Right kidney (tissue), 9 donors: Measurements from ENCODE around the gene GLRX.
"Not testable (repeated sequence)": the region's sequence is repeated elsewhere in the genome, so short reads cannot be mapped to it uniquely, and the experiment has no call there.

Experiments
- DNase-seq: peaks from one replicate; pipeline ENCODE4 v3.0.0-alpha.2; 2016
- long read RNA-seq, 8 donors: transcript quantifications; one replicate each; lab custom pipeline, GENCODE V29; 2026

GLRX gene
- long read RNA-seq, donor 1, transcript GLRX-201 (3 exons, 1,211 nt), result major isoform, 96 of 169 reads
- long read RNA-seq, donor 1, partial matches to known transcripts, result 72 of 169 reads
- long read RNA-seq, donor 1, other reads (novel, unspliced or antisense), result 0 of 169 reads
- long read RNA-seq, donor 2, transcript GLRX-201 (3 exons, 1,211 nt), result major isoform, 54 of 58 reads
- long read RNA-seq, donor 2, partial matches to known transcripts, result 0 of 58 reads
- long read RNA-seq, donor 2, other reads (novel, unspliced or antisense), result 0 of 58 reads
- long read RNA-seq, donor 3, transcript GLRX-201 (3 exons, 1,211 nt), result major isoform, 23 of 24 reads
- long read RNA-seq, donor 3, partial matches to known transcripts, result 0 of 24 reads
- long read RNA-seq, donor 3, other reads (novel, unspliced or antisense), result 0 of 24 reads
- long read RNA-seq, donor 4, transcript GLRX-201 (3 exons, 1,211 nt), result major isoform, 35 of 105 reads
- long read RNA-seq, donor 4, partial matches to known transcripts, result 55 of 105 reads
- long read RNA-seq, donor 4, other reads (novel, unspliced or antisense), result 14 of 105 reads
- long read RNA-seq, donor 5, transcript GLRX-201 (3 exons, 1,211 nt), result major isoform, 51 of 54 reads
- long read RNA-seq, donor 5, partial matches to known transcripts, result 0 of 54 reads
- long read RNA-seq, donor 5, other reads (novel, unspliced or antisense), result 0 of 54 reads
- long read RNA-seq, donor 6, transcript GLRX-201 (3 exons, 1,211 nt), result major isoform, 39 of 42 reads
- long read RNA-seq, donor 6, partial matches to known transcripts, result 0 of 42 reads
- long read RNA-seq, donor 6, other reads (novel, unspliced or antisense), result 0 of 42 reads
- long read RNA-seq, donor 7, transcript GLRX-201 (3 exons, 1,211 nt), result major isoform, 85 of 91 reads
- long read RNA-seq, donor 7, partial matches to known transcripts, result 0 of 91 reads
- long read RNA-seq, donor 7, other reads (novel, unspliced or antisense), result 0 of 91 reads
- long read RNA-seq, donor 8, transcript GLRX-201 (3 exons, 1,211 nt), result major isoform, 79 of 80 reads
- long read RNA-seq, donor 8, partial matches to known transcripts, result 0 of 80 reads
- long read RNA-seq, donor 8, other reads (novel, unspliced or antisense), result 0 of 80 reads

DNA sequence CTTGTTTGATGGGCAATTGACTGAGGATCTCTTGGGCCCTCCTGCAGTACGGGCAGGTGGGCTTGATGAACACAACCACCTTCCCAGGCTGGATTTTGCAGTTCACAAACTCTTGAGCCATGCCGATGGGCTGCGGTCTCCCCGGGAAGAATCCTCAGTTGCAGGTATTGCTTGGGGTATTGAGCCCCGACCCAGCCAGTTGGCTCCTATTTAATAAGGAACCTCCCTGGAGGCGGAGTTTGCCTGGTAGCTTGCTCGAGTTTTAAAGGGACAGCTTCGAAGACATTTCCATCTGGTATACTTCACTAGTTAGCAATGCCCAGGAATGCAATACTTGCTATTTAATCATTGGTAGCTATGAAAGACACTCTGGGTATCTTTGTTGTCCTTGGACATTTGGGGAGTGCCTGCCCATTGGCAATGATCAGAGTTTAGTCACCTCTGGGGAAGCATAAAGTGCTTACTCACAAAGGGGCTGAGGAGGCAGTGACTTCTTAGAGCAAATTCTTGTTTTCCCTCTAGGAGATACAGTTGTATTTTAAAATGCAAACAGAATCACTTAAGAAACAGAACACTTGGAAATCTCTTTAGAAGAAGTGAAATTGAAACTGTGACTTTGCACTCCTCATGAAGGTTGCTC lies at the start of gene GLRX:
Gene GLRX, minus strand, starts transcription at position 185 of the 640 bp plus-strand sequence. Its CDS starts 64 bp downstream, at position 121.
- DNase-seq, result peak; percentile 81

GRCh38 chr5:95871146-95871806 lies 48.8 kb upstream of the GLRX start:
- no peak for DNase-seq

DNA sequence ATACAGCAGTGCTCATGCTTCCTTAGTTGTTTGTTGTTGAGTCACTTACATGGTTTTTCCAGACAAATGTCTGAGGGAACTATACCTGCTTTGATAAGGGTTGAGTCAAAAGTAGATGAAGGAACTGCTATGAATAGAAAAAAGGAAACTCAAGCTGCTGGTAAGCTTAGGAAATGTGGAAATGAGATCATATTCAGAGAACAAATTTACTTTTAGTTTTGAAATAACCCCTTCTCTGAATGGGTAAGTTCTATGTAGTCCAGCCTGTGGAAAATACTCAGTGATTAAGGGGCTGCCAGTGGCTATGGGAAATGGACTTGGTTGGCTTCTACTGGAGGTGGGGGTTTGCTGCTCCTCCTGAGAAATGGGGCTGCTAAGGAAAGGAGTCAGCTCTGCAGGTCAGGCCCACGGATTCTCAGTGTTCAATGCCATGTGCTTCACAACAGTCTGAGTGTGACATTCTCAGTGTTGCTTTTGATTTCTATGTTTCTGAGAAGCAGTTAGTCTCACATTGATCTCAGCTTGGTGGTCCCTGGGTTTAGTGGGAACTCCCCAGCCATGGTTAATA lies 47.7 kb upstream of the GLRX start:
- DNase-seq, result no peak

- DNase-seq, result not testable (repeated sequence)
Measured at GRCh38 chr5:95869173-95869855, 46.8 kb upstream of the GLRX start.

DNA sequence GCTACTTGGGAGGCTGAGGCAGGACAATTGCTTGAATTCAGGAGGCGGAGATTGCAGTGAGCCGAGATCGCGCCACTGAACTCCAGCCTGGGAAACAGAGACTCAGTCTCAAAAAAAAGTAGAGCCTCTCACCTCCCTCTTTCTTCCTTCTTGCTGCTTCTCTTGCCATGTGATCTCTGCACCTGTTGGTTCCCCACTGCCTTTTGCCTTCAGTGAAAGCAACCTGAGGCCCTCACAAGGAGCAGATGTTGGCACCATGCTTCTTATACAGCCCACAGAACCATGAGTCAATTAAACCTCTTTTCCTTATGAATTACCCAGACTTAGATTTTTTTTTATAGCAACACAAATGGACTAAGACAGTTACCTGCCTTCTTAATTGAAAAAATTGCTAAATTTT lies 45.6 kb upstream of the GLRX start:
- no peak for DNase-seq

GRCh38 chr5:95866435-95867040 lies 44.0 kb upstream of the GLRX start:
- no peak for DNase-seq

GRCh38 chr5:95864944-95865504 lies 42.5 kb upstream of the GLRX start:
- no peak for DNase-seq

- no peak for DNase-seq
Measured at GRCh38 chr5:95864456-95864855, 41.9 kb upstream of the GLRX start.

GRCh38 chr5:95863383-95863757 lies 40.8 kb upstream of the GLRX start:
- DNase-seq, result no peak

DNA sequence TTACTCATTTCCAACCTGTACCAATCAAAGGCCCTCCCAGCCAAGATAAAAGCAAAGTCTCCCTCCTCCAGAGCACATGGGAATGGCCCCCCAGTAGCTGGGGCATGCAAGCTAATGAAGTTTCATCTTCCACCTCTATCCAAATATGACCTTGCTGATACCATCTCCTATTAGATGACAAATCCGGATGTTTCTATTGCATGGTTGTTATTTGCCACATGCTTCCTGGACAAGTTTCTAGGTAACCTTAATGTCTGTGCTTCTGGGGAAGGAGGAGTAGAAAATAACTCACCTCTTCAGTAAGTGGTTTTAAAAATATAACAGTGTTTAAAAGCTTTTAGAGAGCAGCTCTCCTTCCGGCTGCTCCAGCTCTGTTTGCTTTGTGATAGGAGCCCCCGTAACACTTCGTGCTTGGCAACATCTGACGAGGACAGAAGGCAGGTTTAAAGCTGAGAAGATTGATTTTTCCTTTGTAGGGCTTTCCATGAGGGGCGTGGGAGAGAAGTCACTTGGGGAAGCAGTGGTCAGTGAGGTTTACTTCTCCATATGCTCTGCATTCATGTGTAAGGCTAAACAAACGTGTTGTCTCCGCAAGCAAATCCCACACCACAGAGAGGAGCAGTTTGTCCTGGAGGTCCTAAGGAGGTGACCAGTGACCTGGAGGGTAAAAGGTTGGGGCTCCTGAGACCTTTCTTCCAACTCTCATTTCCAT lies 40.3 kb upstream of the GLRX start:
- peak; percentile 21 for DNase-seq

DNA sequence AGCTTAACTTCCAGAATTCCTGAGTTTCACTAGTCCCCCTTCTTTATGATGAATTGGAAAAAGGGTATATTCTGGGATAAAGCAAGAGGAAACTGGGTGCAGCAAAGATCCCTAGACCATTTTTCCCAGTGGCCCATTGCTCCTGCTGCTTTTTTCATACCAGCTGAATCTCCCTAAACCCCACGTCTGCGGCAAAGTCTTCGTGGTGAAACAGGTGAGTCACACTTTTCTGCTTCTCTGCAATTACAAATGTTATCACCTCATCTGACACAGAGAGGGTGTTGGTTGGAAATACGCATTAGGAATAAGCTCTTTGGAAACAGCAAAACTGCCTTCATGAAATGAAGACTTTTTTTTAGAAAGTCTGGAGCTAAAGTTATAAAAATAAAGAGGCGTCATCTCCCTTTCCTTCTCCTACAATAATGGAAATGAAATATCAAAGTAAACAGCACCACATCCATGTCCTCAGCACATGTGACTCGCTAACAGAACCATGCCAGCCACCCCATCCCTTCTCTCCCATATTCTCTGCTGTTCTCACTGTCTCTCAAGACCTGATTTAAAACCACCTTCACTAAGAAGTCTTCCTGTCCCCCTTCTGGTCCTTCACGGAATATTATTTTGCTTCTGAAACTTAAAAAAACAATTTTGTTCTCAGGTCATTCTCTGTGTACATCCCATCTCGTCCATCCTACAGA lies 39.5 kb upstream of the GLRX start:
- no peak for DNase-seq

DNA sequence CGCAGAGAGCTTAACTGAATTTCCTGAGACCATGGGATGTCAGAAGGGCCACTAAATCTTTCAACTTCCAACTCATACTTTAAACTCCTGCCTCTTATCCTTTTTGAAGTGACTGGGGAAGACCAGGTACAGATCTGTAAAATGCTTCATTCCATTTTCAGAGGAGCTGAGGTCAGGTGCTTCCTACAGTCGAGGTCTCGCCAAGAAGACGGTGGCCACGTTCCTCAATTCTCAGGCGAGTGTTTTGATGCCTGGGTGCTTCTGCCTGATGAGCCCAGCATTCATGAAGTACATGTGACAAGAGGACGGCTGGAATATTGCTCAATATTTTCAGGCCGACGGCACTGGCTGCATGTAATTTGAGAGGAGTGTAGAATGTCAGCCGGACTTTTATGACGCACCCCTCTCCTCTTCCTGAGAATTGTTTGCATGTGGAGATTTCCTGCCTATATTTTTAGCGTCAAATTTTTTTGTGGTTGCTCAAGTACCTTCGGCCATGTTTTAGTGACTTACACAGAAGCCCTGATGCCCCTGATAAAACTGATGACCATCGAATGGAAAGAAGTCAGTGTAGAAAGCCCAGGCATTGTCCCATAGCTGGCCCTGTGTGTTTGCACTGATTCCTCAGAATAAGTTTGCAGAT lies 38.8 kb upstream of the GLRX start:
- DNase-seq, result no peak

GRCh38 chr5:95859661-95860060 lies 37.1 kb upstream of the GLRX start:
- DNase-seq, result no peak

DNA sequence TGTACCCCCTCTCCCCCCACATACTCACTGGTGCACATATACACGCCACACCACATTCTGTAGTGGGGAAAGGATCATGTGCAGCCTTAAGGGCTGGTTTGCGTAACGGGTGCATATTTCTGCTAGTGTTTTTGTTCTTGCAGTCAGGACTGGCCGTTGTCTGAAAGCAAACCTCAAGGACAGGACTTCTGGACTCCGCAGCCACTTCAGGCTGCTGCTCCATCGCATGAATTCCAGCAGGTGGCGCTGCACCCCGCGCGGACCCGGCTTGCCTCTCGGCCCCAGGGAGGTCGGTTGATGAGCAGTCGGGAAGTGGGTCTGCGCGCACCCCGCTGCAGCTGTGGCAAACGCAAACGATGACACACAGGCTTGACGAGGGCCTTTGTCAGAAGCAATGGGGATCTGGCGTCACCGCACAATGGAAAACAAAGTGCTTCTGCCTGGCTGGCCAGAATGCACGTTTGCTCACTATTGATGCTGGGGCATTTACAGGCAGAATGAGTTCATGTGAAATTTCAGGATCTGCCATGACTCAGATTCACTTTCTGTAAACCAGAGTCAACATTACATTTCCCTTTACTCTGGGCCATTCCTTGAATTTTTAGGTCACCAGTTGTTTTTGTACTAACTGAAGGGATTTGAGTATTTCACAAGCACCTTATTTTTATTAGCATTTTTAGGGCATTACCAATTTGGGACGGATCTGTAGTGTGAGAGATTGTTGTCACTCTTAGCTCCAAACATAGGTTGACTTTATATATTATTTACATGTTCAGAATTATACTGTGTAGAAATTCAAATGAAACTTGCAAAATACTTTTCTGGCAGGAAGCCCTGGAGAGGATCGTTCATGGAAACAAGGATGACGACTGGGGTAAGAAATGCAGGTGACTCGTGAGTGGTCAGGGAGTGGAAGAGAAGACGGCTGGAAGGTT lies 36.4 kb upstream of the GLRX start:
- DNase-seq, result peak; percentile 81

DNA sequence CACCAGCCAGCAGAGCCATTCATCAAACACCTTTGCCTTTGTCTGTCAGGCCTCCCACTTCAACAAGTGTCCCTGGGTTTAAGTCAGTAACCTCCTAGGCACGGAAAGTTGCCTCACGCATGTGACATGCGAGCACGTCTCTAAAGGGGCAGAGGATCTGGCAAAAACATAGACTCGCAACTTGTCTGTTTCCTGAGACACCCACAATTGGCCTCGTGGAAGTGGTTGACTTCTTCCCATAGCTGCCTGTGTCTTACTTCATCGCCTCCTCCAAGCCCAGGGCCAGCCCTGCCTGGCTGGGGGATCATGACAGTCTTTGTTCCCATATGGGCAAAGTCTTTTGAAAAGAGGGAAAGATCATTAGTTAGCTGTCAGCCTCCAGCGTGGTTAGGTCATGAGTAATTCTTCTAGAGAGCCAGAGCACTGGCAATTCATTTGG lies 35.5 kb upstream of the GLRX start:
- no peak for DNase-seq

DNA sequence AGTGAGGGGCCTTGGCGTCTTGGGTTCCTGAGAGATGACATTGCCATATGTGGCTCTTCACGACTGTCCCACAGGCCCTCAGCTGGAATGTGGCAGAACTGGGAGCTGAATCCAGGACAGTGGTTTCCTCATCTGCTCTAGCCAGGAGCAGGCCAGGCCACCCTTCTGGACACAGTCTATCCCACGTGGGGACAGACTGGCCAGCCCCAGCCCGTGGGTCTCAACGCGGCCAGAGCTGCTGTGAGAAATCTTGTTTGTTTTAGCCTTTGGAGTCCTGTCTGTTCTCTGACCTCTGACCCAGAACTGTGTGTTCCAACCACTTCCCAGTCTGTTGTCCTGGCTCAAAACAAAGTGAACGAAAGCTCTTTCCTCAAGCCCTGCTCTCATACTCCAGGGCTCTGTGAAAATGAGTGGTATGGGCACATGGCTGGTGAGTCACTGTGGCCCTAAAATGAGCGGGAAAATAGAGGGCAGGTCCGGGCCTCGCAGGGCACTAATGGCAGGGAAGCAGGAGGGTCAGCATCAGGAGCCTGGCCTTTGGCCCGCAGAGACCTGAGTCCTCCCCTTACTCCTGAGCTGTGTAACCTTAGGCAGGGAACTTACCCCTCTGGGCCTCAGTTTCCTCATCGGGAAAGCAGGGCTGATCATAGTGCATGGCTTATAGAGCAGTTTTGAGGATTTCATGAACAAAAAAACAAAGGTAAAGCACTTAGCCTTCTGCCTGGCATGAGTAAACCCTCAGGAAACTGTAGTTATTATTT lies 34.8 kb upstream of the GLRX start:
- DNase-seq, result no peak
